A549 treated with AZD9567 at 1 μM for 4 hours (cell line): ENCODE measurements around the gene MPP4. TPM values are rescaled to one million over a fixed set of nuclear protein-coding genes. Genes with fewer than 3 reads are reported as not detected.

Experiments
- total RNA-seq: library from RNA; stranded (reverse); fragments of 200-300 nt; extraction: Qiagen RNA extraction; gene quantifications from 5 replicates; pipeline ENCODE4 v1.2.3, GENCODE V29; 2022; ENCODE audit not compliant: insufficient read depth

Gene MPP4, protein sequence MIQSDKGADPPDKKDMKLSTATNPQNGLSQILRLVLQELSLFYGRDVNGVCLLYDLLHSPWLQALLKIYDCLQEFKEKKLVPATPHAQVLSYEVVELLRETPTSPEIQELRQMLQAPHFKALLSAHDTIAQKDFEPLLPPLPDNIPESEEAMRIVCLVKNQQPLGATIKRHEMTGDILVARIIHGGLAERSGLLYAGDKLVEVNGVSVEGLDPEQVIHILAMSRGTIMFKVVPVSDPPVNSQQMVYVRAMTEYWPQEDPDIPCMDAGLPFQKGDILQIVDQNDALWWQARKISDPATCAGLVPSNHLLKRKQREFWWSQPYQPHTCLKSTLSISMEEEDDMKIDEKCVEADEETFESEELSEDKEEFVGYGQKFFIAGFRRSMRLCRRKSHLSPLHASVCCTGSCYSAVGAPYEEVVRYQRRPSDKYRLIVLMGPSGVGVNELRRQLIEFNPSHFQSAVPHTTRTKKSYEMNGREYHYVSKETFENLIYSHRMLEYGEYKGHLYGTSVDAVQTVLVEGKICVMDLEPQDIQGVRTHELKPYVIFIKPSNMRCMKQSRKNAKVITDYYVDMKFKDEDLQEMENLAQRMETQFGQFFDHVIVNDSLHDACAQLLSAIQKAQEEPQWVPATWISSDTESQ
- total RNA-seq = 0.03 to 0.11 TPM (median 0.07 TPM) in 4 of 5 replicates, not detected in the other

DNA sequence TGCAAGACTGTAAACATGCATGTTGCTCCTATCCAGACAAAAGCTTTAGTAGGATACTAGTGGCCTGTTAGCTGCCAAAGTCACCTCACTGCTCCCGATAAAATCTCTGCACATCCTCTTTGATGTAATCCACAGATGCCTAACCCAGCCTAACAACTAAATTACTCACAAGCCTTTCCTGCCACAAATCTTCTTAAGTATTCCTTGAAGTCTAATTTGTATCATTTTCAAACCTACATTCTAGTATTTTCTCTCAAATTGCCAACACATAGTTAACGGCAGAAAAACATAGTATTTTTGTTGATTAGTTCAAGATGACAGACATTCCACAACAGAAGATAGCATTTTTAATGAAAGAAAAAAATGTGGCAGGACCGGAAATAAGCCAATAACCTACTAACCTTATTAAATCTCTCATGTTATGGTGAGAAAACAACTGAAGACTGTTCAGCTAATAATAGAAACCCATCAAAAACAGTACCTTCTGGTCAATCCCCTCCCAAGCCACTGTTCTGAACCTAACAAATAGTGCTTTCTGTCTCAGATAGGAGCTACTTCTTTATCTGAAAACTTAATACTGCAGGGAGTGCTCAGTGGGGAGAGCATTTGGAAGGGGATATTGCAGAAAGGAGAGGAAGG lies at the start of gene MPP4:
TSS of gene MPP4 (minus strand) at position 57 of the 639 bp plus-strand sequence. CDS start 4,690 bp downstream, outside the sequence.

DNA sequence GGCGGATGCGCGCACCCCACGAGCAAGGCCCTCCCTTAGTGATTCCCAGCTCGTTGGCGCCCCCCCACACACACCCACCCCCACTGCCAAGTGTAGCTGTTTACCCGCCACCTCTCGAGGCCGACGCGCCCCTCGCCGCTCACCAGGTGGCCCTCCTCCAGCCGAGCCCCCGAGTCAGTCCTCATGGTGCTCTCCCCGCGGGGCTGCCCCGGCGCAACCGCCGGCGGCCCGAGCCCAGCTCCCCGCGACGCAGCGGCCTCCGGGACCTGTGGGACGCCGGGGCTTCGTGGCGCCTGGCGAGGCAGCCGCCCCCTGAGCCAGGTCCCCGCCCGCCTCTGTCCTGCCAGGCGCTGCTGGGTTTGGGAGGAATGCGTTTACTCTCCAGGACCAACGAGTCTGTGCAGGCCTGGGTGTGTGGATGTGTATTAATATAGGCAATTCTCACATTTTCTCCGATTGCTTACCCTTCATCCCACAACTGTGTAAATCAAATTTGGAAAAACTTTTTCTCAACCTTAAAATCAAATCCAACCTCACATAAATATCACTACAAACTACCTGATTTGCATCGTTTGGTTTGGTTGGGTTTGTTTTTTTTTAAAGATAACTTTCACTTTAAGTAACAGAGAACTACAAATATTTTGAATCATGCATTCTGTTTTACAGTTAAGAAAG lies 55.1 kb downstream of the MPP4 start, which contains the start of gene TMEM237:
TSS of gene TMEM237 (minus strand) at position 288 of the 675 bp plus-strand sequence. CDS start at position 185, 103 bp downstream.

Other genes starting within 250 kb of the MPP4 start
- gene TRAK2, start 247.2 kb downstream of the MPP4 start, total RNA-seq = 12.0 to 16.8 TPM (median 14.8 TPM) in 5 replicates
- 21.7 to 49.2 TPM (median 24.5 TPM) in 5 replicates for gene STRADB, start 246.9 kb downstream of the MPP4 start, total RNA-seq
- gene TMEM237, start 55.1 kb downstream of the MPP4 start, total RNA-seq = 17.9 to 27.4 TPM (median 19.0 TPM) in 5 replicates
- 12.2 to 13.8 TPM (median 12.5 TPM) in 5 replicates for gene ALS2, start 82.3 kb upstream of the MPP4 start, total RNA-seq
- gene CDK15, start 107.9 kb upstream of the MPP4 start, total RNA-seq = not detected in 5 replicates